Fibroblast of pulmonary artery (primary cell): Measurements from ENCODE around the gene LRRC74B.
A peak's percentile ranks its signal among the peaks of the same experiment; 100 is the strongest.

Source experiments
- DNase-seq: peaks from one replicate; pipeline ENCODE4 v3.0.0-alpha.2; 2010; ENCODE audit warnings: low read depth
- H3K4me3 ChIP-seq: replicated peaks from 2 replicates; pipeline ENCODE4 v1.5.1; 2011; ENCODE audit warnings: low read depth, mild to moderate bottlenecking, control low read depth, low read length, moderate library complexity
- TF ChIP-seq, protein P1 (sequence below): IDR thresholded peaks from 2 replicates; pipeline ENCODE4 v1.5.1; 2011; ENCODE audit warnings: mild to moderate bottlenecking, control low read depth, low read length, inconsistent platforms; ENCODE audit errors: missing control alignments

LRRC74B gene

DNA sequence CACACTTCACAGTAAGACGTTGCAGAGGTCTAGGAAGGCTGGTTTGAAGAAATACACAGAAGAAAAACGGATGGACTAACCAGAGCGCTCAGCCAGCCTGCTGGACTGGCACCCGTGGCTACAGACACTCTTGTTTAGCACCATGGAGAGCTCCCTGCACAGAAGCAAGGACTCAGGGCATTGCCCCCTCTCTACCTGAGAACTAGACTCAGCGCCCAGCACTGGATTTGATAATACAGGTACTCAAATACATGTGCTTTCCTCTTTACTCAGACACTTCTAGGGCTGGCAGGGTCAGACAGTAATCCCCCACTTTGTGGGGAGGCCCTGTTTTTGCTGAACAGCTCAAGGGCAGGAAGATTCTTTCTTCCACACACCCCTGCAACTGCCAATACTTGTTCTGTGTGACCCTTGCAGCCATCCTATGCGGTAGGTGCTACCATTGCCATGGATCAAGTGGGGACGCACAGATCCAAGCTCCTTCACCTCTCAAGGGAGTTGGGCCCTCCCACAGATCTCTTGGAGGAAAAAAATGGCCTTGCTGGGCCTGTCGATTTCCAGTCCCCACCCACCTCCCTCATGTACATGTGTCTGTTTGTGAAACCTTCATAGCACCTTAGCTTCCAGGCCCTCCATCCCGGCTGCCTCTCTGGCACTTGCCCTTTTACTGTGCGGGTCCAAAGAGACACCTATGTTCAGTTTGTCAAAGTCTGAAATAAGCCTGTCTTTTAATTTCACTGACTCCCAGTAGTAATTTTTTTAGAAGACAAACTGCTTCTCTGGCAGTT is 35.9 kb upstream of the LRRC74B start:
- TF ChIP-seq, protein P1, sequence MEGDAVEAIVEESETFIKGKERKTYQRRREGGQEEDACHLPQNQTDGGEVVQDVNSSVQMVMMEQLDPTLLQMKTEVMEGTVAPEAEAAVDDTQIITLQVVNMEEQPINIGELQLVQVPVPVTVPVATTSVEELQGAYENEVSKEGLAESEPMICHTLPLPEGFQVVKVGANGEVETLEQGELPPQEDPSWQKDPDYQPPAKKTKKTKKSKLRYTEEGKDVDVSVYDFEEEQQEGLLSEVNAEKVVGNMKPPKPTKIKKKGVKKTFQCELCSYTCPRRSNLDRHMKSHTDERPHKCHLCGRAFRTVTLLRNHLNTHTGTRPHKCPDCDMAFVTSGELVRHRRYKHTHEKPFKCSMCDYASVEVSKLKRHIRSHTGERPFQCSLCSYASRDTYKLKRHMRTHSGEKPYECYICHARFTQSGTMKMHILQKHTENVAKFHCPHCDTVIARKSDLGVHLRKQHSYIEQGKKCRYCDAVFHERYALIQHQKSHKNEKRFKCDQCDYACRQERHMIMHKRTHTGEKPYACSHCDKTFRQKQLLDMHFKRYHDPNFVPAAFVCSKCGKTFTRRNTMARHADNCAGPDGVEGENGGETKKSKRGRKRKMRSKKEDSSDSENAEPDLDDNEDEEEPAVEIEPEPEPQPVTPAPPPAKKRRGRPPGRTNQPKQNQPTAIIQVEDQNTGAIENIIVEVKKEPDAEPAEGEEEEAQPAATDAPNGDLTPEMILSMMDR = no peak
- peak; percentile 67 for DNase-seq
- H3K4me3 ChIP-seq = no peak overlapping the region

DNA sequence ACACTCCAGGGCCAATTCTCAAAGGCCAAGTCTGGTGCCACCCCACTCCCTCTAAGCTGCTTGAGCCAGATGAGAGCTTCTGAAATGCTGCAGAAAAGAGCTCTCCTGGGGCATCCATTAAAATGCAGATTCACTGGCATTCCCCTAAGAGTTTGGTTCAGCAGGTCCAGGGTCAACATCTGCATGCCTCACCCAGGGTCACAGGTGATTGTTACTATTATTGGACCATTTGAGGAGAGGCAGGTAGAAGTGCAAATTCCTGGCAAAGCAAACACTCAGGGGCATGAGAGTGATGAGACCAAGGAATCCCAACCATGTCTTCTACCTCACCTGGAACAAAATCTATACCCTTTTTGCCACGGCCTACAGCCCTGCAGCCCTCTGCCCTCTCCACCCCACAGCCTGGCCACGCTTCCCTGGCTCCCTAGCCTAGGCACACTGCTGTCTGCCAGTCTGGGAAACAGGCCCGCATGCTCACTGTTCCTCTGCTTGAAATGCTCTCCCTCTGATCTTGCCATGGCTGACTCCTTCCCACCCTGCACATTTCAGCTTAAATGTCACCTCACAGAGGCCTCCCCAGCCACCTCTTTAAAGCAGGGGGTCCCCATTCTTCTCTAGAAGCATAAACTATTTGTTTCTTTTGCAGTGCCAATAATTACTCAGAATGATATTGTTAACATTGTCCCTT is 35.2 kb upstream of the LRRC74B start:
- H3K4me3 ChIP-seq = no peak overlapping the region
- TF ChIP-seq, protein P1 = no peak
- no peak for DNase-seq

DNA sequence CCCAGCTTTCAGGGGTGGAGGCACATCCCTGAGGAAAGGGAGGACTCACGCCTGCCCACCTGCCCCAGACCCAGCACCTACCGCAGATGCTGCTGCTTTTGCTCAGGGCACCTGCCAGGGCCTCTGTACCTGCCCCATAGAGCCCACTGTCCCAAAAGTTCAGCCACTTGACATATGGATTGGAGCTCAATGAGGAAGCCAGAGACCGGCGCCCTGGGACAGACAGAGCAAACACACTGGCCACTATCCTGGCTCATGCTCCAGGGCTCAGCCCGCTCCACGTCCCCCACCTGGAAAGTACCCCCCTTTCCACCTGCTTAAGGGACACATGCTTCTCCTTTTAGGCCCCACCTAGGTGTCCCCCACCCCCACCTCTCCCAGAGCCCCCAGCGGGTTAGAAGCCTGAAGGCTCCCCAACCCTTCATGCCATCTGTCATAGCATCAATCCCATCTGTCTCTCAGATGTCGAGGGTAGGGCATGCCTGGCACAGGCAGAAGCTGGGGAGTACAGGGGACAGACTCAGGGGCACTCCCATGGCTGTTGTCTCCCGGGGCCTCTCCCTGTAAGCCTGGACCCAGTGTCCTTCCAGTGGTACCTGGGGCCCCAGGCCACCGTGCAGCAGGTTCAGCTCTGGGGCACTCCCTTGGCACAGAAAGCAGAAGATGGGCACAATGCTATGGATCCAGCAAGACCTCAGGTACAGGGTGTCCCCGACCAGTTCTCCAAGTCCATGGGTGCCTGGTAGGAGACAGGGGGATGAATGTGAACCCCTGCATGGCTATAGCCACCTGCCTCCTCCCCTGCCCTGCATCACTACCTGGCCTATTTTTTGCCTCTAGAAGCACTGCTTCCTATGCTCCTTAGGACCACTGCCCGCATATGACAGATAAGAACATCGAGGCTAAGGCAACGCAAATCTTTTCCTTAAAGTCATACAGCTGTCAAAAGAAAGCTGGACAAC is 33.0 kb upstream of the LRRC74B start:
- no peak for DNase-seq
- TF ChIP-seq, protein P1 = no peak
- H3K4me3 ChIP-seq = no peak overlapping the region

DNA sequence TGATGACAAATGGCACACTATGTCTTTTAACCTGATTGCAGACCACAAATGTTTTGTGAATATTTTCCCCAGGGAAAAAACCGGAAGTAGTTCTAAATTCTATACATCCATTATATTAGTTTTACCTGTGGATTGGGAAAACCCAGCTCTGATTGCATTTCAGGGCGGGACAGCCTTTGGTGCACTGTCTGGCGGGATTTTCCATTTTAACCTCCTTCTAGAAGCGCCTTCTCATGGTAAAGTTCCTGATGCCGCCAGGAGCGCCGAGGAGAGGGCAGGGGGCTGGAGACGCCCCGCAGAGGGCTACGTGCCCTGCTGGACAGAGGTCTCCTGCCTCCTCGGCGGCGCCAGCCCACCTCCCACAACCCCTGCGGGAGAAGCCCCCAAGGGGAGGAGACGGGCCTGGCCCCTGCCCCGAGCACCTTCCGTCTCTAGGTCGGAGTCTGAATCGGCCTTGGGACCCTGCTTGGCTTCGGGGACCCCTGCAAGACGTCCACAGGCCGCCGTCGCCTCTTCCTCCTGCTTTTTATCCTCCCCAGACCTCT is 32.0 kb upstream of the LRRC74B start:
- DNase-seq = no peak

DNA sequence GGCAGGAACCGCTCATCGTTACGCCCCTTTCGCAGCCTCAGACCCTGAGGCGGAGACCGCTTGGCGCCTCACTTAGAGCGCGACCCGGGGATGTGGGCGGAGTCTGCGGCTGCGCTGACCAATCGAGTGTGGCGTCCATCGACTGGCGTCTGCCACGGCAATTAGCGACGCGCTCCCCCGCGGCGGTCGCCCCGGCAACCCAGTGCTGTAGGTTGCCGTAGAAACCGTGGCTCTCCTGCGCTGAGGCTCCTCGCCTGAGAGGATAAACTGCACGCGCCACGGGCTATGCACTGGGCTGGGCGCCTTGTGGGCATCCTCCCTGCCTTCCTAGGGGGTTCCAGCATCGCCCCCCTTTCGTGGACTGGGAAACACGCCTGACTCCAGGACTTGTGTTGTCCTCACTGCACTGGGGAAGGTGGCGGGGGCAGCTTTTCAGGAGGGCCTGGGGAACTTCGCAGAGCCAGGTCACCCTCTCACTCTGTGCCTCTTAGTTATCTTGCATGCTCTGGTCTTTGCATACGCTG is 31.5 kb upstream of the LRRC74B start:
- TF ChIP-seq, protein P1 = no peak
- H3K4me3 ChIP-seq = peak overlapping the region; percentile 59
- DNase-seq = peak; percentile 93

More for the DNA sequence above, 32.0 kb upstream of the LRRC74B start:
- H3K4me3 ChIP-seq = peak overlapping the region; percentile 59
- TF ChIP-seq, protein P1 = no peak

DNA sequence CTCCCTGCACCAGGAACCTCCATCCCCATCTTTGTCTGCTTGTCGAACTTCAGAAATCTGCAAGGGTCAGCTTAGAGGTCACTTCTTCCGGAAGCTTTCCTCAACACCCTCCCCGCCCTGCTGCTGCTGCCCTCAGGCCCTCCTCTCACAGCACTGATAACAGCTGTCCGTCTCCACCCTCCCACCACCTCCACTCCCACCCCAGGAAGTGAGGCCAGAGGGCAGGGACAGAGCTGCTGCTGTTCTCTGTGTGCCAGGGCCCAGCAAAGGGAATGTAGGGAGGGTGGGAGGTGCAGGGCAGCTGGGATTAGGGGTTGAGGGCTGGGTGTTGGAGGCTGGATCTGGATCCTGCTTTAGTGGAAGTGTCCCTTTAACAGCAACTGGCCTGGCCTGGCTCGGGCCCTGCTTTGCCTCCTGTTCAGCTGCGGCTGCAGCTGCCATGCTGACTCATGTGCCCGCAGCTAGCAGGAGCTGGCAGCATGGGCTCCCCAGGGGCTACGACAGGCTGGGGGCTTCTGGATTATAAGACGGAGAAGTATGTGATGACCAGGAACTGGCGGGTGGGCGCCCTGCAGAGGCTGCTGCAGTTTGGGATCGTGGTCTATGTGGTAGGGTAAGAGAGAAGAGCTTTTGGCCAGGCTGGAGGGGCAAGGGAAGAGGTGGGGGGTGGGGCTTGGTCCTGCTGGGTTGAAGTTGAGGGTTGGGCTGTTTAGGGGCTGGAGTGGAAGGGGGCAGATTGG is 30.9 kb upstream of the LRRC74B start, which contains the start of gene P2RX6:
Gene P2RX6, plus strand, starts transcription at position 440 of the 740 bp plus-strand sequence. Its CDS starts 10 bp downstream, at position 450.
- peak; percentile 60 for DNase-seq
- TF ChIP-seq, protein P1 = no peak

More for the DNA sequence above, 30.9 kb upstream of the LRRC74B start, which contains the start of gene P2RX6:
- H3K4me3 ChIP-seq = peak within 1 kb of the TSS; percentile 59
